ENCODE measurements around the gene AKAP3.

- TF ChIP-seq CTCF (conservative IDR thresholded peaks at IDR 0.05; ENCODE audit: low read depth in 2 of 2) (no peak), REST (IDR thresholded peaks at IDR 0.05; ENCODE audit: unreplicated experiment) (no peak), POLR2AphosphoS5 (IDR thresholded peaks at IDR 0.05; ENCODE audit: low read depth) (no peak), EZH2 (IDR thresholded peaks at IDR 0.05; ENCODE audit: low read depth, unreplicated experiment) (no peak), NANOG (IDR thresholded peaks at IDR 0.05; ENCODE audit: borderline replicate concordance) (no peak), EZH2phosphoT487 (IDR thresholded peaks at IDR 0.05; ENCODE audit: unreplicated experiment) (no peak), CREB1 (CRISPR knock-in tag; IDR thresholded peaks at IDR 0.05; ENCODE audit: low read depth) (no peak), ZNF462 (CRISPR knock-in tag; IDR thresholded peaks at IDR 0.05) (no peak)
These were observed 749 bp downstream of the AKAP3 start for GRCh38 chr12:4648104-4648500.
